SIG-M5 treated with dmso at 0.1 percent for 504 hours (cell line): ENCODE measurements around the gene ISM1.

Source experiments
- DNase-seq: peaks from one replicate; lab custom pipeline; 2025; ENCODE audit not compliant: unreplicated experiment; lab: John Stamatoyannopoulos, UW

Gene ISM1

GRCh38 chr20:13340088-13340487 is 119.0 kb downstream of the ISM1 start:
- DNase-seq, result no peak

DNA sequence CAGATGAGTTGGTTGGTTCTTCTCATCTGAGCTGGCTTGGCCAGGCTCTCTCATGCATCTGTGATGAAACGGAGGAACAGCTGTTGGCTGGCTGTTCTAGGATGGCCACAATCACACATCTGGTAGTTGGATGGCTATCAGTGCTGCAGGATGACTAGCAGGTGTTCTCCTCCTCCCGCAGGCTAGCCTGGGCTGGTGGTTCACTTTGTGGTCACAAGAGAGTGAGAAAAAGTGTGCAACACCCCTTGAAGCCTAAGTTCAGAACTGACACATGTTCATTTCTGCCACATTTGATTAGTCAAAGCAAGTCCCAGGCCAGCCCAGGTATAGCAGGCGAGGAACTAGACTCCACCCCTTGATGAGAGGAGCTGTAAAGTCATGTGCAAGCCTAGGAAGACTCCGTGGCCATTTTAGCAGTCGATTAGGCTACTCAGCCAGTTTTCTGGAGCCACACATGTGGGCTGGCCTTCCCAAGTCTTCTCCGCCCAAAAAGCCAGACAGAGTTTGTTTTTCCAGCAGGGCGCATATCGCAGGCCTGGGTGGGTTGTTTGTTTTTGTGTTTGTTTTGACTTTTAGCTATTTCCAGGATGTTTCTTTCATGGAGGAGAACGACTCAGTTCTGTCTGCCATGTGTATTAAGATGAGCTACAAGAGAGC is 120.8 kb downstream of the ISM1 start:
- DNase-seq, result no peak

DNA sequence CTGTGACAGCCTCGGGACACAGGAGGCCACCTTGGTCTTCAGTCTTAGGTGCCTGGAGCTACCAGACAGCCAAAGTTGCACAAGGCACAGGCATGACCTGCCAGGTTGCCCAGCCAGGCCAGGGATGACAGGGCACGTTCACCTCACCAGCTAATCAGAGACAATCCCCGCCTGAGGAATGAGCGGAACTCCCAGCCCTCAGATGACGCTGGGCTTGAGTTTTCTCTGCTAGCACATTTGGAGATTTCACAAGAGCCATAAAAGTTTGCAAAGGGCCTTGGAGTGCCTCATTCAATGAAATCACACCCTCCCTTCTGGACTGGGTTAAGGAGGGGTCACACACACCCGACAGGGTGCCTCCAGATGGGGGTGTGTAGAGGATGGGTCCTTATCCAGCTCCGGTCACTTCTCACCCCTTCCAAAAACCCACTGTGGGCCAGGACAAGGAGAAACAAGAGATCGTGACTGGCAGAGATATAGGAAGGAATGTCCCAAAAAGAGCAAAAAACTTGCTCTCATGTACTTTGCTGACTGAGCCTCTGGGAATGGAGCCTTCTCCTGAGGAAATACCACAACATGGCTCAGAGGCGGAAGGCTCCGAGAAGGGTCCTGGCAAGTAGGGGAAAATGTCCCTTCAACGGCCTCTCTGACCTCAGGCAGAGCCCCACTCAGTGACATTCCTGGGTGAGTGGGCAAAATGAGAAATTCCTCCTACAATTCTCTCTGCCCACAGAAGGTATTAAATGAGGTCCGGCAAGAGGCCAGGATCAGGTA is 121.6 kb downstream of the ISM1 start:
- no peak for DNase-seq

- no peak for DNase-seq
These were observed 123.6 kb downstream of the ISM1 start for GRCh38 chr20:13344671-13345070.

DNA sequence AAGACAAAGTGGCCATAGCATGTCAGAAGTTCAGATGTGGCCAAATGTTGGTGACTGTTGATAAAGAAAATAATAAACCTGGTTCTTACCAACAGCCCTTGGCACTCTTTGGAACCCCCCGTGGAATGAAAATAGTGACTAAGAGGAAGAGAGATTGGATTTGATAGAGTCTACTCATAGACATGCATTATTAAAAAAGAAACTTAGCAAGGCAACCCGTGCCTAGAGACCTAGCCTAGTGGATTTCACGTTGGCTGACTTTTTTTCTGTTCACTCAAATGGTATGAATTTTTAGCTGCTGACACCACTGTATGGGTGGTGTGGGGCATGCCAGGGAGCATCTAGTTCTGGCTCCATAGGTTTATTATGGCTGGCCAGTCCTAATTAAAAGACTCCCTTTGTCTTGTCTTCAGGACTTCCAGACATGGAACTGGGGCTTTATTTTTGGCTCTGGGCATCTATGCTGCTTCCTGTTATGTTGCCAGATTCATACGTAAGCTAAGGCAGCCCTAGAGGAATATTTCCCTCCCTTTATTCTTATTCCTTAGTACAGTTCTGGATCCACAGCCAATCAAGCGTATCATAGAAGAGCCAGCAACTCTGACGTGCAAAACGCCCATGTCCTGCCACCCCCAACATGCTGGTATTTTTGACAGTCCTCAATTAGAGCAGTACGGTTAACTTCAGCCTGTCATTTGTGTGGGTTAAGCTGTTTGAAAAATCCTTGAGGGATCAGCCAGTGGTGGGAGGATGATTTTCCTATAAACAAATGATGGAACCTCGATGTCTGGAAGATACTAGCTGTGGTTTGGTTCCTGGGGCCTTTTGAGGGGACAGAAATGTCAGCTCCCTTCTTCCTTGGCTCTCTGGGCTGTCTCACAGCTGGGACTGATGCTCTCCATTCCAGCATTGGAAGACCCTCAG is 127.5 kb downstream of the ISM1 start:
- no peak for DNase-seq

DNA sequence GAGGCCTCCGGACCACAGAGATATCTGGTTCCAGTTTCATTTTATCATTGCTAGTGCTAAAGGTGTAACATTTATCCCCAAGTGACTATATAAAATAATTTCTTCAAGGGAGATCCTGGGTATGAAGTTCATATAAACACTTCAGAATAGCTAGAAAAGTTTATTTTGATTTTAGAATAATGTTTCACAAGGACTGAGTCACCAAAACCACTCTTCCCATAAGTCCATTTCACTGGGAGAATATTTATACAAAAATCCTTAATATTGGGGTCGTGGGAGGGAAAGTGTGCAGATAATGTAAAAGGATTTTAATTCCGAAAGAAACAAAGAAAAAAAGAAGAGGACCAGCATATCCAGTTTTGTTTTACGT is 128.1 kb downstream of the ISM1 start:
- no peak for DNase-seq
